Astrocyte (in vitro differentiated cells and primary cell): ENCODE results near the gene SQOR. TPM values are rescaled to one million over a fixed set of nuclear protein-coding genes. Genes with fewer than 3 reads are reported as not detected.

ENCODE experiments used
- DNase-seq: peaks from one replicate; pipeline ENCODE4 v3.0.0-alpha.2; 2010; ENCODE audit warnings: low read depth
- FAIRE-seq: peaks from 2 replicates; lab custom pipeline; 2011; peaks lifted over from hg19 to GRCh38; lab: Jason Lieb, UNC
- H2AFZ ChIP-seq: 2 replicates; pipeline ENCODE4 v1.6.0; 2012; ENCODE audit warnings: low read depth, low read length, inconsistent platforms
- H3K27ac ChIP-seq: 2 replicates; pipeline ENCODE4 v1.5.1; 2011; ENCODE audit warnings: low read depth, low read length, inconsistent platforms
- H3K27me3 ChIP-seq: 2 replicates; pipeline ENCODE4 v1.6.0; 2011; ENCODE audit warnings: low read length, inconsistent platforms; ENCODE audit not compliant: insufficient read depth
- H3K36me3 ChIP-seq: 2 replicates; pipeline ENCODE4 v1.5.1; 2011; ENCODE audit warnings: low read length, inconsistent platforms; ENCODE audit not compliant: insufficient read depth
- H3K4me1 ChIP-seq: 2 replicates; pipeline ENCODE4 v1.5.1; 2011; ENCODE audit warnings: low read length, inconsistent platforms; ENCODE audit not compliant: insufficient read depth
- H3K4me2 ChIP-seq: 2 replicates; pipeline ENCODE4 v1.6.0; 2012; ENCODE audit warnings: low read length, inconsistent platforms
- H3K4me3 ChIP-seq: 2 replicates; pipeline ENCODE4 v1.5.1; 2011; ENCODE audit warnings: low read depth, mild to moderate bottlenecking, low read length, inconsistent platforms; ENCODE audit not compliant: insufficient read depth
- H3K79me2 ChIP-seq: 2 replicates; pipeline ENCODE4 v1.6.0; 2012; ENCODE audit warnings: mild to moderate bottlenecking, low read length, inconsistent platforms; ENCODE audit not compliant: insufficient read depth
- H3K9ac ChIP-seq: 2 replicates; pipeline ENCODE4 v1.6.0; 2012; ENCODE audit warnings: mild to moderate bottlenecking, low read length, inconsistent platforms
- H3K9me3 ChIP-seq: 2 replicates; pipeline ENCODE4 v1.5.1; 2012; ENCODE audit warnings: low read depth, mild to moderate bottlenecking, low read length, inconsistent platforms; ENCODE audit not compliant: insufficient read depth
- H4K20me1 ChIP-seq: 2 replicates; pipeline ENCODE4 v1.6.0; 2012; ENCODE audit warnings: low read length, inconsistent platforms; ENCODE audit not compliant: insufficient read depth
- H3K27ac Mint-ChIP-seq: one replicate; pipeline ENCODE4 v1.8.0; 2021; ENCODE audit warnings: mild to moderate bottlenecking, mixed read lengths; ENCODE audit not compliant: unreplicated experiment
- H3K27me3 Mint-ChIP-seq: one replicate; pipeline ENCODE4 v1.8.0; 2021; ENCODE audit warnings: low read depth, mixed read lengths; ENCODE audit not compliant: unreplicated experiment
- H3K36me3 Mint-ChIP-seq: one replicate; pipeline ENCODE4 v1.8.0; 2021; ENCODE audit warnings: low read depth, mixed read lengths; ENCODE audit not compliant: unreplicated experiment
- H3K4me1 Mint-ChIP-seq: one replicate; pipeline ENCODE4 v1.8.0; 2021; ENCODE audit warnings: low read depth, mixed read lengths; ENCODE audit not compliant: unreplicated experiment
- H3K4me3 Mint-ChIP-seq: one replicate; pipeline ENCODE4 v1.8.0; 2021; ENCODE audit warnings: mild to moderate bottlenecking, moderate library complexity, mixed read lengths; ENCODE audit not compliant: unreplicated experiment
- H3K9me3 Mint-ChIP-seq: one replicate; pipeline ENCODE4 v1.8.0; 2021; ENCODE audit warnings: mild to moderate bottlenecking, mixed read lengths; ENCODE audit not compliant: unreplicated experiment
- CTCF ChIP-seq: IDR thresholded peaks from 2 replicates; pipeline ENCODE4 v1.5.1; 2011; ENCODE audit warnings: low read depth, mild to moderate bottlenecking, inconsistent platforms, low read length, moderate library complexity; ENCODE audit not compliant: insufficient read depth
- EZH2 ChIP-seq: IDR thresholded peaks from 2 replicates; pipeline ENCODE4 v1.6.1; 2012; ENCODE audit warnings: mild to moderate bottlenecking, low read length, inconsistent platforms; ENCODE audit not compliant: insufficient read depth
- total RNA-seq: library from RNA; stranded (reverse); gene quantifications from 2 replicates; pipeline ENCODE4 v1.2.1, GENCODE V29; 2021

Gene SQOR
- total RNA-seq, 1 donor from 2014 or later = 4.0 TPM

DNA sequence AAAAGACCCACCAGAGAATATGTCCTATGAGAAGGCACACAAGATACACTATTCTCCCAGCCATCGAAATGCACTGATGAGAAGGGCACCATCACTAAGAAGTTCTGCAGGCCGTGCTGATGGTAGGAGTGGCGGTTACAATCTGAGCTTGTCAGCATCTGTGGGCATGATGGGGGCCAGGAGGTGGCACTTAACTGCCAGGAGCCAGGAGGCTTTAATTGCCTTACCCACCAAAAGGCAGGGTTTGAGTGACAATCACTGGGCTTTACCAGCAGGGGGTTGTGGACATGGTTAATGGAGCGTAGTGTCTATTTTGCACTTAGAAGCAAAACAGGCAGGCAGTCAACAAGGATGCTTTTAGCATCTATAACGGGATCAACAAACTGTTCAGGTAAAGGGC lies 16.0 kb upstream of the SQOR start:
- TF ChIP-seq EZH2 = no peak
- TF ChIP-seq CTCF = no peak
- H3K4me1 ChIP-seq = no peaks in the 10 kb centered on the region
- peaks cover 1% of the 10 kb centered on the region for H3K36me3 Mint-ChIP-seq
- H3K27ac Mint-ChIP-seq = no peak overlapping the region
- peaks cover 10% of the 10 kb centered on the region for H3K9me3 Mint-ChIP-seq
- H3K4me3 Mint-ChIP-seq = no peak overlapping the region
- no peak for DNase-seq
- no peaks in the 10 kb centered on the region for H3K36me3 ChIP-seq
- FAIRE-seq = no peak
- H3K9ac ChIP-seq = no peak overlapping the region
- H3K79me2 ChIP-seq = no peaks in the 10 kb centered on the region
- no peak overlapping the region for H3K4me3 ChIP-seq
- H3K9me3 ChIP-seq = no peaks in the 10 kb centered on the region
- peaks cover 6% of the 10 kb centered on the region for H3K27me3 Mint-ChIP-seq
- no peak overlapping the region for H2AFZ ChIP-seq
- no peaks in the 10 kb centered on the region for H4K20me1 ChIP-seq
- H3K27me3 ChIP-seq = no peaks in the 10 kb centered on the region
- no peak overlapping the region for H3K4me2 ChIP-seq
- H3K4me1 Mint-ChIP-seq = peaks cover 7% of the 10 kb centered on the region
- H3K27ac ChIP-seq = no peak overlapping the region

DNA sequence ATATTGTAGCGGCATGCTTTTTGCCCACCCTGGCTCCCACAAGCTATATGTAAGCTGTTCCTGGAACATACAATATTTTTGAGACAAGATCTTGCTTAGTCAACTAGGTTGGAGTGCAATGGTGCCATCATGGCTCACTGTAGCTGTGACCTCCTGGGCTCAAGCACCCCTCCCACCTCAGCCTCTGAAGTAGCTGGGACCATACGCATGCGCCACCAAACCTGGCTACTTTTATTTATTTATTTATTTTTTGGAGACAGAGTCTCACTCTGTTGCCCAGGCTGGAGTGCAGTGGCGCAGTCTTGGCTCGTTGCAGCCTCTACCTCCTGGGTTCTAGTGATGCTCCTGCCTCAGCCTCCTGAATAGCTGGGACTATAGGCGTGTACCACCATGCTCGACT lies 6.7 kb upstream of the SQOR start:
- no peak for DNase-seq
- no peak overlapping the region for H2AFZ ChIP-seq
- TF ChIP-seq CTCF (no peak), EZH2 (no peak)
- H3K4me2 ChIP-seq = no peak overlapping the region
- no peaks in the 10 kb centered on the region for H3K9me3 ChIP-seq
- no peak overlapping the region for H3K27ac ChIP-seq
- no peak overlapping the region for H3K27ac Mint-ChIP-seq
- peaks cover 33% of the 10 kb centered on the region for H3K9me3 Mint-ChIP-seq
- H3K4me1 ChIP-seq = peaks cover 9% of the 10 kb centered on the region
- no peaks in the 10 kb centered on the region for H4K20me1 ChIP-seq
- peaks cover 9% of the 10 kb centered on the region for H3K27me3 Mint-ChIP-seq
- peaks cover 3% of the 10 kb centered on the region for H3K4me1 Mint-ChIP-seq
- H3K79me2 ChIP-seq = no peaks in the 10 kb centered on the region
- no peaks in the 10 kb centered on the region for H3K27me3 ChIP-seq
- no peak for FAIRE-seq
- no peak overlapping the region for H3K9ac ChIP-seq
- H3K4me3 ChIP-seq = no peak overlapping the region
- H3K36me3 ChIP-seq = no peaks in the 10 kb centered on the region
- H3K36me3 Mint-ChIP-seq = peaks cover 1% of the 10 kb centered on the region
- H3K4me3 Mint-ChIP-seq = no peak overlapping the region

GRCh38 chr15:45630917-45631691 lies 3.7 kb upstream of the SQOR start:
- Mint-ChIP-seq H3K9me3 (peaks cover 18% of the 10 kb centered on the region), H3K36me3 (no peaks in the 10 kb centered on the region), H3K4me1 (peaks cover 3% of the 10 kb centered on the region), H3K27ac (peak overlapping the region; percentile 12), H3K27me3 (peaks cover 11% of the 10 kb centered on the region), H3K4me3 (no peak overlapping the region)
- DNase-seq = peak; percentile 91
- peak; percentile 88 for FAIRE-seq
- H3K4me3 ChIP-seq = peak overlapping the region; percentile 46
- H3K9me3 ChIP-seq = no peaks in the 10 kb centered on the region
- H3K79me2 ChIP-seq = no peaks in the 10 kb centered on the region
- H3K27ac ChIP-seq = peak overlapping the region; percentile 31
- peaks cover 2% of the 10 kb centered on the region for H3K27me3 ChIP-seq
- H3K4me1 ChIP-seq = peaks cover 25% of the 10 kb centered on the region
- peak overlapping the region; percentile 82 for H3K4me2 ChIP-seq
- no peaks in the 10 kb centered on the region for H4K20me1 ChIP-seq
- no peaks in the 10 kb centered on the region for H3K36me3 ChIP-seq
- H2AFZ ChIP-seq = peak overlapping the region; percentile 62
- H3K9ac ChIP-seq = peak overlapping the region; percentile 40
- TF ChIP-seq EZH2 = no peak
- TF ChIP-seq CTCF = no peak
